Measurements from ENCODE around the gene BPIFB6. TPM values are rescaled to one million over a fixed set of nuclear protein-coding genes. Genes with fewer than 3 reads are reported as not detected.

Gene BPIFB6
- total and polyA plus RNA-seq, 2 donors (not counting 3 experiments of a cell fraction or from before 2014, with no cell fraction given): not detected

DNA sequence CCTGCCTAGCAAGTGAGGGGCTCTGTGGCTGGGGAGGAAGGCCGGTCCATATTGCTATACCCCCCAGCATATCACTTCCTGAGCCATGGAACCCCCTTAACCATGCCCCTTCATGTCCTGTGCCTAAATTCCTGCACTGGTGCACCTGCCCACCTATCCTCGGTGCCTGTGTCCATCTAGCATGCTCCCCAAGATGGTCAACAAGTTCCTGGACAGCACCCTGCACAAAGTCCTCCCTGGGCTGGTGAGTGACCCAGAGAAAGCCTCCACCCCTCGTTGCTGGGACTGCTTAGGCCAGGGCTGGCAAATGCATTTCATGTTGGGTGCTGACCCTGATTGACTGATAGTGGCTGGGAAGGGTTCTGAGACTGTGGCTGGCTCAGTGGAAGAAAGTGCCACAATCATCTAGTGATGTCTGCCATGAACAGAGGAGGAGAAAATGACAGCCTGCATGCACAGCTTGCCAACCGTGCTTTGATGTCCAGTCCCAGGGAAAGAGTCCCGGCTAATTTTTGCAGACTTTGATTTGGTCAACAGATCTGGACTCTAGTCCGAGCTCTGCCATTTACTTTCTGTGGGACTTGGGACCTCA lies 3.5 kb downstream of the BPIFB6 start:
- FAIRE-seq (no peak), DNase-seq (ENCODE audit: low read depth, low spot score) (no peak)
- Histone ChIP-seq H3K9me1 (replicated peaks; ENCODE audit: control insufficient read depth, extremely low read depth, insufficient read depth, low read length) (no peaks in the 10 kb centered on the region), H3K9ac (replicated peaks; ENCODE audit: extremely low read depth, insufficient read depth, low read length) (no peak overlapping the region), H3K9me3 (replicated peaks; ENCODE audit: control insufficient read depth, insufficient read depth, low read length) (no peaks in the 10 kb centered on the region), H3K4me3 (replicated peaks in 1 of 3; ENCODE audit: insufficient read depth in 1 of 3, low read depth in 1 of 3, low read length in 3 of 3) (no peak overlapping the region), H3K27ac (ENCODE audit: insufficient read depth, low read depth, low read length) (no peak overlapping the region), H3K27me3 (ENCODE audit: control insufficient read depth in 2 of 2, insufficient read depth in 2 of 2, low read length in 2 of 2) (no peaks in the 10 kb centered on the region), H3K4me2 (ENCODE audit: insufficient read depth, low read length) (no peak overlapping the region), H2AFZ (ENCODE audit: low read depth, low read length) (no peak overlapping the region), H3K36me3 (ENCODE audit: control insufficient read depth in 2 of 2, extremely low read depth in 1 of 2, insufficient read depth in 2 of 2, low read length in 2 of 2) (no peaks in the 10 kb centered on the region), H3K79me2 (ENCODE audit: control insufficient read depth, insufficient read depth, low read length) (no peaks in the 10 kb centered on the region), H3K4me1 (ENCODE audit: control insufficient read depth, extremely low read depth, insufficient read depth, low read length) (no peaks in the 10 kb centered on the region), H4K20me1 (replicated peaks; ENCODE audit: control insufficient read depth, extremely low read depth, insufficient read depth, low read length) (no peaks in the 10 kb centered on the region)
- BruUV-seq (replicated peaks): no TSS peak
- ChIA-PET POLR2A (no interaction called here), CTCF (no interaction called here)
- intact Hi-C loops (cut with micrococcal nuclease): no loop called here
- TF ChIP-seq, protein P1, sequence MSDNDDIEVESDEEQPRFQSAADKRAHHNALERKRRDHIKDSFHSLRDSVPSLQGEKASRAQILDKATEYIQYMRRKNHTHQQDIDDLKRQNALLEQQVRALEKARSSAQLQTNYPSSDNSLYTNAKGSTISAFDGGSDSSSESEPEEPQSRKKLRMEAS (IDR thresholded peaks at IDR 0.05; ENCODE audit: insufficient read depth, insufficient read length): no peak
- TF ChIP-seq JUN (IDR thresholded peaks at IDR 0.05; ENCODE audit: borderline replicate concordance, insufficient read depth, insufficient read length, low read depth): no peak
- TF ChIP-seq EZH2 (IDR thresholded peaks at IDR 0.05; ENCODE audit: borderline replicate concordance, low read depth, low read length, severe bottlenecking): no peak
- TF ChIP-seq POLR2A (IDR thresholded peaks at IDR 0.05; ENCODE audit: low read depth, low read length): no peak
- TF ChIP-seq POLR2AphosphoS5 (IDR thresholded peaks at IDR 0.05; ENCODE audit: insufficient read depth, low read depth, low read length): no peak
- TF ChIP-seq GATA2 (IDR thresholded peaks at IDR 0.05; ENCODE audit: insufficient read depth, insufficient read length, low read depth, low read length): no peak
- TF ChIP-seq FOS (IDR thresholded peaks at IDR 0.05; ENCODE audit: borderline replicate concordance, insufficient read depth, low read length): no peak
- TF ChIP-seq, protein P2, sequence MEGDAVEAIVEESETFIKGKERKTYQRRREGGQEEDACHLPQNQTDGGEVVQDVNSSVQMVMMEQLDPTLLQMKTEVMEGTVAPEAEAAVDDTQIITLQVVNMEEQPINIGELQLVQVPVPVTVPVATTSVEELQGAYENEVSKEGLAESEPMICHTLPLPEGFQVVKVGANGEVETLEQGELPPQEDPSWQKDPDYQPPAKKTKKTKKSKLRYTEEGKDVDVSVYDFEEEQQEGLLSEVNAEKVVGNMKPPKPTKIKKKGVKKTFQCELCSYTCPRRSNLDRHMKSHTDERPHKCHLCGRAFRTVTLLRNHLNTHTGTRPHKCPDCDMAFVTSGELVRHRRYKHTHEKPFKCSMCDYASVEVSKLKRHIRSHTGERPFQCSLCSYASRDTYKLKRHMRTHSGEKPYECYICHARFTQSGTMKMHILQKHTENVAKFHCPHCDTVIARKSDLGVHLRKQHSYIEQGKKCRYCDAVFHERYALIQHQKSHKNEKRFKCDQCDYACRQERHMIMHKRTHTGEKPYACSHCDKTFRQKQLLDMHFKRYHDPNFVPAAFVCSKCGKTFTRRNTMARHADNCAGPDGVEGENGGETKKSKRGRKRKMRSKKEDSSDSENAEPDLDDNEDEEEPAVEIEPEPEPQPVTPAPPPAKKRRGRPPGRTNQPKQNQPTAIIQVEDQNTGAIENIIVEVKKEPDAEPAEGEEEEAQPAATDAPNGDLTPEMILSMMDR (IDR thresholded peaks at IDR 0.05; ENCODE audit: extremely low read depth in 1 of 2, insufficient read depth in 1 of 2, low read depth in 1 of 2, low read length in 2 of 2): no peak
- TF ChIP-seq MYC (IDR thresholded peaks at IDR 0.05; ENCODE audit: low read depth, low read length): no peak
- dilution Hi-C loops (cut with MboI; ENCODE audit: extremely low pct_ligation_motif_present, low sequenced_read_pairs): no loop called here

All from endothelial cell of umbilical vein (primary cell).